Measurements from ENCODE around the gene CARD8.

GRCh38 chr19:48271531-48272151 is 15.9 kb upstream of the CARD8 start:
- TF ChIP-seq GATA3 (IDR thresholded peaks at IDR 0.05; ENCODE audit: low read depth, low read length) = no peak
- TF ChIP-seq GATA2 (IDR thresholded peaks at IDR 0.05; ENCODE audit: low read depth, low read length) = no peak

Measured in SH-SY5Y (cell line).